GM12878 (cell line): ENCODE data around the gene NPAS2. TPM values are rescaled to one million over a fixed set of nuclear protein-coding genes. Genes with fewer than 3 reads are reported as not detected.
A peak's percentile ranks its signal among the peaks of the same experiment; 100 is the strongest.

ENCODE experiments used
- ATAC-seq: fragments of 200-7000 bp; cut with Tn5 transposase; 3 replicates; pipeline ENCODE4 v1.9.1; 2020; ENCODE audit warnings: mild to moderate bottlenecking, moderate library complexity
- BruUV-seq: library from RNA; stranded (reverse); fragments of 400-500 nt; replicated peaks from 2 replicates; lab custom pipeline; 2021; lab: Mats Ljungman, UMichigan
- CTCF ChIA-PET: fragments of 300-600 bp; sonication (Branson Sonifier 250); formaldehyde crosslinking; extraction: SDS; loops from one replicate; lab custom pipeline; 2021; ENCODE audit warnings: inconsistent platforms; lab: Yijun Ruan, JAX
- POLR2A ChIA-PET: fragments of 350-600 bp; formaldehyde crosslinking; extraction: SDS; loops from one replicate; lab custom pipeline; 2021; ENCODE audit warnings: inconsistent platforms; lab: Charles Lee
- RAD21 ChIA-PET: fragments of 300-600 bp; sonication (Branson Sonifier 250); formaldehyde crosslinking; loops from one replicate; lab custom pipeline; 2023; ENCODE audit warnings: antibody characterized with exemption; ENCODE audit not compliant: unreplicated experiment; lab: Charles Lee
- SMC1A ChIA-PET: fragments of 300-600 bp; sonication (Branson Sonifier 250); formaldehyde crosslinking; loops from one replicate; lab custom pipeline; 2023; ENCODE audit not compliant: unreplicated experiment, uncharacterized antibody; lab: Charles Lee
- DNase-seq: peaks from one replicate; pipeline ENCODE4 v3.0.0-alpha.2; 2011; ENCODE audit warnings: low read depth, low spot score
- FAIRE-seq: peaks from 3 replicates; lab custom pipeline; 2011; peaks lifted over from hg19 to GRCh38; lab: Jason Lieb, UNC
- H2AFZ ChIP-seq: 2 replicates; pipeline ENCODE4 v1.6.0; 2011; ENCODE audit warnings: low read depth, low read length, control low read depth; ENCODE audit not compliant: control insufficient read depth
- H3K27ac ChIP-seq: 2 replicates; pipeline ENCODE4 v1.5.1; 2011; ENCODE audit warnings: control low read depth; ENCODE audit not compliant: control insufficient read depth, insufficient read depth
- H3K27me3 ChIP-seq, 2 experiments: replicated peaks in 1 of 2; 2 replicates each; pipeline versions ENCODE4 v1.6.0 to v1.6.1; 2011; ENCODE audit warnings: low read length in 1 of 2; ENCODE audit not compliant: control insufficient read depth in 2 of 2, insufficient read depth in 2 of 2
- H3K36me3 ChIP-seq, 2 experiments: 2 replicates each; pipeline ENCODE4 v1.5.1; 2011; ENCODE audit warnings: low read length in 1 of 2; ENCODE audit not compliant: control insufficient read depth in 2 of 2, insufficient read depth in 2 of 2
- H3K4me1 ChIP-seq: 2 replicates; pipeline ENCODE4 v1.6.1; 2011; ENCODE audit warnings: mild to moderate bottlenecking, low read length, moderate library complexity, mixed read lengths; ENCODE audit not compliant: control insufficient read depth, insufficient read depth
- H3K4me2 ChIP-seq: 2 replicates; pipeline ENCODE4 v1.6.0; 2011; ENCODE audit warnings: control low read depth; ENCODE audit not compliant: control insufficient read depth, insufficient read depth
- H3K4me3 ChIP-seq: fragments of 200-600 bp; sonication (generic); 2 replicates; pipeline ENCODE4 v1.5.1; 2016
- H3K79me2 ChIP-seq: 2 replicates; pipeline ENCODE4 v1.6.0; 2011; ENCODE audit warnings: low read length; ENCODE audit not compliant: control insufficient read depth, insufficient read depth
- H3K9ac ChIP-seq: 2 replicates; pipeline ENCODE4 v1.8.0; 2011; ENCODE audit warnings: low read length, control low read depth, mixed read lengths; ENCODE audit not compliant: control insufficient read depth, insufficient read depth
- H3K9me3 ChIP-seq: replicated peaks from 3 replicates; pipeline ENCODE4 v1.5.1; 2011; ENCODE audit warnings: mild to moderate bottlenecking, low read length; ENCODE audit not compliant: control insufficient read depth, insufficient read depth
- H4K20me1 ChIP-seq: 2 replicates; pipeline ENCODE4 v1.6.0; 2011; ENCODE audit not compliant: control insufficient read depth, insufficient read depth
- BCL11A ChIP-seq: IDR thresholded peaks from 2 replicates; pipeline ENCODE4 v1.6.1; 2011; ENCODE audit warnings: low read depth, low read length
- CBX3 ChIP-seq: fragments of 200-600 bp; sonication (generic); IDR thresholded peaks from 2 replicates; pipeline ENCODE4 v1.6.1; 2016; ENCODE audit warnings: low read depth, borderline replicate concordance
- CHD1 ChIP-seq: IDR thresholded peaks from 2 replicates; pipeline ENCODE4 v1.6.1; 2012; ENCODE audit warnings: low read depth, low read length, improper control_type of control experiment
- ELK1 ChIP-seq: IDR thresholded peaks from 2 replicates; pipeline ENCODE4 v1.6.1; 2012; ENCODE audit warnings: low read depth, low read length, improper control_type of control experiment
- ESRRA ChIP-seq: IDR thresholded peaks from 2 replicates; pipeline ENCODE4 v1.6.1; 2012; ENCODE audit warnings: mild to moderate bottlenecking, low read length, improper control_type of control experiment
- PML ChIP-seq: IDR thresholded peaks from 2 replicates; pipeline ENCODE4 v1.6.1; 2012; ENCODE audit warnings: low read length, inconsistent platforms
- POU2F2 ChIP-seq: IDR thresholded peaks from 3 replicates; pipeline ENCODE4 v1.6.1; 2011; ENCODE audit warnings: low read depth, mild to moderate bottlenecking, low read length, borderline replicate concordance
- STAT3 ChIP-seq: IDR thresholded peaks from 2 replicates; pipeline ENCODE4 v1.6.1; 2011; ENCODE audit warnings: low read depth, low read length, improper control_type of control experiment
- YY1 ChIP-seq: IDR thresholded peaks from 2 replicates; pipeline ENCODE4 v1.6.1; 2011; ENCODE audit warnings: low read depth, mild to moderate bottlenecking, low read length
- ZNF384 ChIP-seq: IDR thresholded peaks from 2 replicates; pipeline ENCODE4 v1.6.1; 2012; ENCODE audit warnings: low read depth, mild to moderate bottlenecking, low read length, improper control_type of control experiment, borderline replicate concordance
- WGBS: methylation state at CpG from one replicate; pipeline ENCODE4 v1.1.6; 2016; ENCODE audit warnings: low lambda C conversion rate; ENCODE audit not compliant: insufficient replicate concordance, insufficient coverage; ENCODE audit errors: missing lambda C conversion rate; 5-methylcytosine and 5-hydroxymethylcytosine counted together
- in situ Hi-C: fragments of 300-500 bp; cut with MboI; formaldehyde crosslinking; loops from 9 replicates; pipeline ENCODE4 v1.14.3; 2018; ENCODE audit warnings: mixed read lengths
- intact Hi-C: fragments of 100-400 bp; cut with micrococcal nuclease; formaldehyde crosslinking; loops from one replicate; pipeline ENCODE4 v1.14.2; 2022; ENCODE audit not compliant: unreplicated experiment
- polyA plus RNA-seq, 11 experiments: library from polyadenylated mRNA; depleted of rRNA in 4 of 11; unstranded in 6 of 11; stranded (reverse) in 5 of 11; fragments of >200 nt; fragmentation: Nextera tagmentation in 4 of 11; fragmentation: Illumina TruSeq in 1 of 11; extraction: Ambion mirVana in 4 of 11; extraction: Trizol in 1 of 11; gene quantifications; 1 replicate in 1 of 11; 2 replicates in 10 of 11; pipeline versions ENCODE4 v1.2.1 to v1.2.3, GENCODE V29; 2011 to 2016; ENCODE audit warnings: inconsistent platforms in 2 of 11, missing spikeins in 2 of 11, low read depth in 1 of 11
- total RNA-seq, 4 experiments: library from RNA; depleted of rRNA in 3 of 4; stranded (reverse); fragments of >200 nt in 3 of 4; fragmentation: Illumina TruSeq in 1 of 4; extraction: Trizol in 1 of 4; gene quantifications; 2 replicates each; pipeline versions ENCODE4 v1.2.1 to v1.2.3, GENCODE V29; 2013 to 2021
- TF ChIP-seq, protein P1 (sequence below): fragments of 450-650 bp; IDR thresholded peaks from 2 replicates; pipeline ENCODE4 v1.6.1; 2017; ENCODE audit warnings: mild to moderate bottlenecking, moderate library complexity

NPAS2 gene
- total and polyA plus RNA-seq, 10 of the 15 experiments (the other 5 are each of a cell fraction or from before 2014, with no cell fraction given): 0.08 TPM; not detected in 9

GRCh38 chr2:100891906-100892642 lies 72.1 kb downstream of the NPAS2 start:
- H3K36me3 ChIP-seq: no peaks in the 10 kb centered on the region
- H2AFZ ChIP-seq: no peak overlapping the region
- POLR2A ChIA-PET: no interaction called here
- SMC1A ChIA-PET: no interaction called here
- no peaks in the 10 kb centered on the region for H3K79me2 ChIP-seq
- no peak overlapping the region for H3K27ac ChIP-seq
- no peak for DNase-seq
- CTCF ChIA-PET: no interaction called here
- intact Hi-C loops: no loop called here
- RAD21 ChIA-PET: no interaction called here
- no TSS peak for BruUV-seq
- no peak overlapping the region for H3K9ac ChIP-seq
- TF ChIP-seq POU2F2 (no peak), CHD1 (no peak)
- FAIRE-seq: no peak
- no peaks in the 10 kb centered on the region; a peak in 1 of 4 replicates for H3K27me3 ChIP-seq
- no peak for ATAC-seq
- H3K9me3 ChIP-seq: peaks cover 1% of the 10 kb centered on the region; the same call in 2 of the 3 replicates
- H4K20me1 ChIP-seq: no peaks in the 10 kb centered on the region
- no peak overlapping the region for H3K4me3 ChIP-seq
- 62% methylated on average over 16 of the region's 16 CpGs for WGBS
- in situ Hi-C loops: no loop called here
- no peaks in the 10 kb centered on the region for H3K4me1 ChIP-seq
- H3K4me2 ChIP-seq: no peak overlapping the region

DNA sequence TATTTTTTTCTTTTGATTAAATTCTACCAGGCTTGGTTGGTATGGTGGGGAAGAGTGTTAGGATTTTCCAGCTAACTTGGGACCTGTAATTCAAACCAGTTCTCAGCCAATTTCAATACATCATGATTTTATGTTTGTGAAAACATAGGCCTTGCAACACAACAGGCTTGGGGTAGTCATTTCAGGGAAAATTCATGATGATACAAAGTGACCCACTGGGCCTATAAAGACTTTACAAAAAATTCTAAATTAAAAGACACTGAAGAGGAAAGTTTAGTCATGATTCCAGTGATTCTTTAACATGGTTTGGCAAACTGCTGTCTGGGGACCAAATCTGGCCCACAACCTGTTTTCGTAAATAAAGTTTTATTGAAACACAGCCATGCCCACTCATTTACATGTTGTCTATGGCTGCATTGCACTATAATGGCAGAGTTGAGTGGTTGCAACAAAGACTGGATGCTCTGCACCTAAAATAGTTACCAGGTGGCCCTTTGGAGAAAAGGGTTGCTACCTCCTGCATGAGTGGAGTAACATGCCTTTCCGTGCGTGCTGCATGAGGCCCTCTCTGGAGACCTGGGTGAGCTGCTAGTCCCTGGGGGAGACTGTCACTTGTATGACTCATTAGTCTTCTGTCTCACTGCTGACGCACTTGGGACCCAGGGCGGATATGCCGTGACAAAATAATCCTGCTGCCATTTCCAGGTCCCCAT lies 73.6 kb downstream of the NPAS2 start:
- BruUV-seq: no TSS peak
- ATAC-seq: peak; percentile 90
- ChIA-PET POLR2A (no interaction called here), RAD21 (no interaction called here), SMC1A (no interaction called here), CTCF (interaction anchor here (0.6 kb wide), 1 partner anchor 610 kb away, joined by 3 read pairs; no protein-coding TSS in a partner anchor)
- H3K4me2 ChIP-seq: no peak overlapping the region
- H3K79me2 ChIP-seq: no peaks in the 10 kb centered on the region
- 8% methylated on average over 6 of the region's 6 CpGs for WGBS
- in situ Hi-C loops (no loop called here), intact Hi-C loops (no loop called here)
- peak overlapping the region; percentile 12; the same call in 1 of the 2 replicates for H2AFZ ChIP-seq
- no peaks in the 10 kb centered on the region for H4K20me1 ChIP-seq
- H3K9me3 ChIP-seq: peaks cover 2% of the 10 kb centered on the region; the same call in 2 of the 3 replicates
- no peak for FAIRE-seq
- no peak overlapping the region for H3K9ac ChIP-seq
- H3K4me3 ChIP-seq: no peak overlapping the region
- no peaks in the 10 kb centered on the region for H3K27me3 ChIP-seq
- H3K4me1 ChIP-seq: no peaks in the 10 kb centered on the region
- H3K27ac ChIP-seq: no peak overlapping the region
- peak; percentile 9 for DNase-seq
- H3K36me3 ChIP-seq: no peaks in the 10 kb centered on the region
- TF ChIP-seq ZNF384: no peak
- TF ChIP-seq BCL11A: peak; percentile 60
- no peak for TF ChIP-seq CBX3
- no peak for TF ChIP-seq ESRRA
- TF ChIP-seq ELK1: no peak
- 0 out of 2 replicates have a peak, but pooled peaks have one; percentile 29 for TF ChIP-seq YY1
- TF ChIP-seq STAT3: no peak
- TF ChIP-seq PML: no peak
- TF ChIP-seq, protein P1, sequence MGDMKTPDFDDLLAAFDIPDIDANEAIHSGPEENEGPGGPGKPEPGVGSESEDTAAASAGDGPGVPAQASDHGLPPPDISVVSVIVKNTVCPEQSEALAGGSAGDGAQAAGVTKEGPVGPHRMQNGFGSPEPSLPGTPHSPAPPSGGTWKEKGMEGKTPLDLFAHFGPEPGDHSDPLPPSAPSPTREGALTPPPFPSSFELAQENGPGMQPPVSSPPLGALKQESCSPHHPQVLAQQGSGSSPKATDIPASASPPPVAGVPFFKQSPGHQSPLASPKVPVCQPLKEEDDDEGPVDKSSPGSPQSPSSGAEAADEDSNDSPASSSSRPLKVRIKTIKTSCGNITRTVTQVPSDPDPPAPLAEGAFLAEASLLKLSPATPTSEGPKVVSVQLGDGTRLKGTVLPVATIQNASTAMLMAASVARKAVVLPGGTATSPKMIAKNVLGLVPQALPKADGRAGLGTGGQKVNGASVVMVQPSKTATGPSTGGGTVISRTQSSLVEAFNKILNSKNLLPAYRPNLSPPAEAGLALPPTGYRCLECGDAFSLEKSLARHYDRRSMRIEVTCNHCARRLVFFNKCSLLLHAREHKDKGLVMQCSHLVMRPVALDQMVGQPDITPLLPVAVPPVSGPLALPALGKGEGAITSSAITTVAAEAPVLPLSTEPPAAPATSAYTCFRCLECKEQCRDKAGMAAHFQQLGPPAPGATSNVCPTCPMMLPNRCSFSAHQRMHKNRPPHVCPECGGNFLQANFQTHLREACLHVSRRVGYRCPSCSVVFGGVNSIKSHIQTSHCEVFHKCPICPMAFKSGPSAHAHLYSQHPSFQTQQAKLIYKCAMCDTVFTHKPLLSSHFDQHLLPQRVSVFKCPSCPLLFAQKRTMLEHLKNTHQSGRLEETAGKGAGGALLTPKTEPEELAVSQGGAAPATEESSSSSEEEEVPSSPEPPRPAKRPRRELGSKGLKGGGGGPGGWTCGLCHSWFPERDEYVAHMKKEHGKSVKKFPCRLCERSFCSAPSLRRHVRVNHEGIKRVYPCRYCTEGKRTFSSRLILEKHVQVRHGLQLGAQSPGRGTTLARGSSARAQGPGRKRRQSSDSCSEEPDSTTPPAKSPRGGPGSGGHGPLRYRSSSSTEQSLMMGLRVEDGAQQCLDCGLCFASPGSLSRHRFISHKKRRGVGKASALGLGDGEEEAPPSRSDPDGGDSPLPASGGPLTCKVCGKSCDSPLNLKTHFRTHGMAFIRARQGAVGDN: no peak
